MM.1S (cell line): ENCODE measurements around the gene TCF15.

Experiments used
- CTCF ChIP-seq: fragments of 300-600 bp; sonication (generic); IDR thresholded peaks from 2 replicates; pipeline ENCODE4 v1.5.1; 2016; ENCODE audit warnings: antibody characterized with exemption, low read length, mixed read lengths
- EZH2 ChIP-seq: fragments of 300-600 bp; sonication (generic); optimal IDR thresholded peaks from 2 replicates; pipeline ENCODE3; 2017; ENCODE audit warnings: low read depth, mild to moderate bottlenecking, antibody characterized with exemption, low read length, mixed read lengths

GRCh38 chr20:591941-592340, 18.2 kb downstream of the TCF15 start:
- TF ChIP-seq CTCF (no peak), EZH2 (no peak)
